Measurements from ENCODE around the gene SLC1A5.
"Not testable (repeated sequence)": the region's sequence is repeated elsewhere in the genome, so short reads cannot be mapped to it uniquely, and the experiment has no call there.

The SLC1A5 gene

GRCh38 chr19:46815833-46816627 lies 27.6 kb upstream of the SLC1A5 start:
- no peaks in the 10 kb centered on the region for H3K36me3 ChIP-seq
- no peaks in the 10 kb centered on the region for H3K27me3 ChIP-seq (ENCODE audit: insufficient read depth, low read depth, severe bottlenecking)

GRCh38 chr19:46813839-46814358 lies 25.5 kb upstream of the SLC1A5 start:
- Histone ChIP-seq H3K27me3 (ENCODE audit: insufficient read depth, low read depth, severe bottlenecking) (no peaks in the 10 kb centered on the region), H3K36me3 (no peaks in the 10 kb centered on the region), H3K4me3 (ENCODE audit: low read depth, low read length) (no peak overlapping the region), H3K9me3 (ENCODE audit: severe bottlenecking) (no peaks in the 10 kb centered on the region), H3K27ac (no peak overlapping the region)
- DNase-seq, result no peak
- TF ChIP-seq, protein P1, sequence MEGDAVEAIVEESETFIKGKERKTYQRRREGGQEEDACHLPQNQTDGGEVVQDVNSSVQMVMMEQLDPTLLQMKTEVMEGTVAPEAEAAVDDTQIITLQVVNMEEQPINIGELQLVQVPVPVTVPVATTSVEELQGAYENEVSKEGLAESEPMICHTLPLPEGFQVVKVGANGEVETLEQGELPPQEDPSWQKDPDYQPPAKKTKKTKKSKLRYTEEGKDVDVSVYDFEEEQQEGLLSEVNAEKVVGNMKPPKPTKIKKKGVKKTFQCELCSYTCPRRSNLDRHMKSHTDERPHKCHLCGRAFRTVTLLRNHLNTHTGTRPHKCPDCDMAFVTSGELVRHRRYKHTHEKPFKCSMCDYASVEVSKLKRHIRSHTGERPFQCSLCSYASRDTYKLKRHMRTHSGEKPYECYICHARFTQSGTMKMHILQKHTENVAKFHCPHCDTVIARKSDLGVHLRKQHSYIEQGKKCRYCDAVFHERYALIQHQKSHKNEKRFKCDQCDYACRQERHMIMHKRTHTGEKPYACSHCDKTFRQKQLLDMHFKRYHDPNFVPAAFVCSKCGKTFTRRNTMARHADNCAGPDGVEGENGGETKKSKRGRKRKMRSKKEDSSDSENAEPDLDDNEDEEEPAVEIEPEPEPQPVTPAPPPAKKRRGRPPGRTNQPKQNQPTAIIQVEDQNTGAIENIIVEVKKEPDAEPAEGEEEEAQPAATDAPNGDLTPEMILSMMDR (IDR thresholded peaks at IDR 0.05; ENCODE audit: low read depth, low read length), result no peak

More at GRCh38 chr19:46815833-46816627, 27.6 kb upstream of the SLC1A5 start:
- peak; percentile 42 for DNase-seq
- Histone ChIP-seq H3K9me3 (ENCODE audit: severe bottlenecking) (no peaks in the 10 kb centered on the region), H3K27ac (no peak overlapping the region), H3K4me3 (ENCODE audit: low read depth, low read length) (no peak overlapping the region)
- TF ChIP-seq, protein P1 (IDR thresholded peaks at IDR 0.05; ENCODE audit: low read depth, low read length), result no peak

GRCh38 chr19:46812977-46813838 lies 24.8 kb upstream of the SLC1A5 start:
- DNase-seq, result peak; percentile 55
- no peak overlapping the region for H3K27ac ChIP-seq
- H3K36me3 ChIP-seq, result no peaks in the 10 kb centered on the region
- TF ChIP-seq, protein P1 (IDR thresholded peaks at IDR 0.05; ENCODE audit: low read depth, low read length), result no peak
- no peaks in the 10 kb centered on the region for H3K27me3 ChIP-seq (ENCODE audit: insufficient read depth, low read depth, severe bottlenecking)
- no peak overlapping the region for H3K4me3 ChIP-seq (ENCODE audit: low read depth, low read length)
- no peaks in the 10 kb centered on the region for H3K9me3 ChIP-seq (ENCODE audit: severe bottlenecking)

GRCh38 chr19:46809534-46810272 lies 21.3 kb upstream of the SLC1A5 start:
- Histone ChIP-seq H3K36me3 (no peaks in the 10 kb centered on the region), H3K9me3 (ENCODE audit: severe bottlenecking) (no peaks in the 10 kb centered on the region), H3K27ac (no peak overlapping the region), H3K27me3 (ENCODE audit: insufficient read depth, low read depth, severe bottlenecking) (no peaks in the 10 kb centered on the region), H3K4me3 (ENCODE audit: low read depth, low read length) (no peak overlapping the region)
- TF ChIP-seq, protein P1 (IDR thresholded peaks at IDR 0.05; ENCODE audit: low read depth, low read length), result no peak
- DNase-seq, result no peak

DNA sequence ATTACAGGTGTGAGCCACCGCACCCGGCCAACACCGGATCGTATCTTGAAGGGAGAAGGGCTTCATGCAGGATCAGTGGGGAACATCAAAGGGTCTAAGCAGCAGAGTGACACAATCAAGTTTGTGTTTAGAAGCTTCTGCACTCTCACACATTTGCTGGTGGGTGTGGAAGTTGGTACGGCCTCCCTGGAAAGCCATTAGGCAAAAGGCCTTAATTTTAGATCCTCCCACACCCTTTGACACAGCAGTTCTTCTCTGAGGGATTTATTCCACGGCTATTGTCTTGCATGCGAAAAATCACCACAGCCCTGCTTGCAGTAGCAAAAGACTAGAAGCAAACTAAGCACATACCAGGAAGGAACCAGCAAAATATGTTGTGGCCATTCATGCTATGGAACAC lies 18.3 kb upstream of the SLC1A5 start:
- Histone ChIP-seq H3K36me3 (no peaks in the 10 kb centered on the region), H3K9me3 (ENCODE audit: severe bottlenecking) (no peaks in the 10 kb centered on the region), H3K27me3 (ENCODE audit: insufficient read depth, low read depth, severe bottlenecking) (no peaks in the 10 kb centered on the region), H3K27ac (no peak overlapping the region), H3K4me3 (ENCODE audit: low read depth, low read length) (no peak overlapping the region)
- no peak for DNase-seq
- TF ChIP-seq, protein P1 (IDR thresholded peaks at IDR 0.05; ENCODE audit: low read depth, low read length), result no peak

- H3K9me3 ChIP-seq (ENCODE audit: severe bottlenecking); DNase-seq; H3K36me3 ChIP-seq; H3K4me3 ChIP-seq (ENCODE audit: low read depth, low read length); H3K27ac ChIP-seq; H3K27me3 ChIP-seq (ENCODE audit: insufficient read depth, low read depth, severe bottlenecking): not testable (repeated sequence)
These were observed 16.0 kb upstream of the SLC1A5 start for GRCh38 chr19:46804432-46804831.
